Ishikawa (cell line): Measurements from ENCODE around the gene GNL1.

Source experiments
- CEBPB ChIP-seq: IDR thresholded peaks from 2 replicates; pipeline ENCODE4 v1.6.1; 2012
- CREB1 ChIP-seq: IDR thresholded peaks from 2 replicates; pipeline ENCODE4 v1.6.1; 2012; ENCODE audit warnings: low read depth
- EGR1 ChIP-seq: IDR thresholded peaks from 2 replicates; pipeline ENCODE4 v1.6.1; 2012
- EP300 ChIP-seq: IDR thresholded peaks from 2 replicates; pipeline ENCODE4 v1.6.1; 2012; ENCODE audit warnings: borderline replicate concordance
- FOXM1 ChIP-seq: IDR thresholded peaks from 2 replicates; pipeline ENCODE4 v1.6.1; 2012; ENCODE audit warnings: low read depth, borderline replicate concordance
- MAX ChIP-seq: IDR thresholded peaks from 2 replicates; pipeline ENCODE4 v1.6.1; 2012
- NFIC ChIP-seq: IDR thresholded peaks from 2 replicates; pipeline ENCODE4 v1.6.1; 2012
- RAD21 ChIP-seq: IDR thresholded peaks from 2 replicates; pipeline ENCODE4 v1.6.1; 2012; ENCODE audit warnings: low read depth
- REST ChIP-seq: IDR thresholded peaks from 2 replicates; pipeline ENCODE4 v1.6.1; 2012; ENCODE audit warnings: low read depth, mild to moderate bottlenecking
- TAF1 ChIP-seq: IDR thresholded peaks from 2 replicates; pipeline ENCODE4 v1.6.1; 2012; ENCODE audit warnings: low read depth, mild to moderate bottlenecking
- TCF12 ChIP-seq: IDR thresholded peaks from 2 replicates; pipeline ENCODE4 v1.6.1; 2012; ENCODE audit warnings: low read depth
- TEAD4 ChIP-seq: IDR thresholded peaks from 2 replicates; pipeline ENCODE4 v1.6.1; 2012
- USF1 ChIP-seq: IDR thresholded peaks from 2 replicates; pipeline ENCODE4 v1.6.1; 2012
- YY1 ChIP-seq: IDR thresholded peaks from 2 replicates; pipeline ENCODE4 v1.6.1; 2012; ENCODE audit warnings: low read depth
- ZBTB7A ChIP-seq: IDR thresholded peaks from 2 replicates; pipeline ENCODE4 v1.6.1; 2012; ENCODE audit warnings: low read depth

The GNL1 gene

GRCh38 chr6:30573113-30573512, 16.8 kb upstream of the GNL1 start:
- TF ChIP-seq TCF12, result no peak
- no peak for TF ChIP-seq EP300
- no peak for TF ChIP-seq USF1
- no peak for TF ChIP-seq MAX
- no peak for TF ChIP-seq TEAD4
- TF ChIP-seq CREB1, result no peak
- no peak for TF ChIP-seq CEBPB
- no peak for TF ChIP-seq EGR1
- no peak for TF ChIP-seq YY1
- TF ChIP-seq TAF1, result no peak
- TF ChIP-seq REST, result no peak
- no peak for TF ChIP-seq FOXM1
- TF ChIP-seq RAD21, result no peak
- TF ChIP-seq NFIC, result no peak

- TF ChIP-seq ZBTB7A (no peak), MAX (no peak), YY1 (no peak), EGR1 (no peak), CEBPB (no peak), TEAD4 (no peak), CREB1 (no peak), TCF12 (no peak), TAF1 (no peak), USF1 (no peak), FOXM1 (no peak), EP300 (no peak), RAD21 (no peak), REST (no peak), NFIC (no peak)
Observed at GRCh38 chr6:30572148-30572547, 15.9 kb upstream of the GNL1 start.

- no peak for TF ChIP-seq NFIC
- TF ChIP-seq USF1, result peak; percentile 65
- TF ChIP-seq YY1, result no peak
- TF ChIP-seq TAF1, result no peak
- no peak for TF ChIP-seq TEAD4
- no peak for TF ChIP-seq REST
Observed at GRCh38 chr6:30571762-30572082, 15.4 kb upstream of the GNL1 start.

GRCh38 chr6:30571075-30571761, 14.9 kb upstream of the GNL1 start, which contains the start of gene ABCF1:
ABCF1 (plus strand) TSS chr6:30571442; CDS start chr6:30571488, 46 bp downstream.
- peak; percentile 97 for TF ChIP-seq MAX
- peak; percentile 79 for TF ChIP-seq USF1
- TF ChIP-seq CEBPB, result no peak
- TF ChIP-seq EP300, result no peak
- TF ChIP-seq TAF1, result peak; percentile 80
- TF ChIP-seq CREB1, result peak; percentile 83
- peak; percentile 7; the same call in 1 of the 2 replicates for TF ChIP-seq EGR1
